HEK293 (cell line): Measurements from ENCODE around the gene WDR3.

Experiments
- CTCF ChIA-PET: fragments of 350-600 bp; formaldehyde crosslinking; extraction: SDS; loops from one replicate; lab custom pipeline; 2021; ENCODE audit warnings: antibody characterized with exemption; lab: Yijun Ruan, JAX
- POLR2A ChIA-PET: fragments of 300-600 bp; formaldehyde crosslinking; extraction: SDS; loops from one replicate; lab custom pipeline; 2020; ENCODE audit warnings: antibody characterized with exemption, inconsistent platforms; lab: Yijun Ruan, JAX
- H3K27ac ChIP-seq: fragments of 200-500 bp; sonication (Bioruptor generic); 2 replicates; pipeline ENCODE4 v1.5.1; 2014; ENCODE audit warnings: low read depth, low read length, control low read depth, inconsistent platforms; ENCODE audit errors: extremely low read depth
- H3K36me3 ChIP-seq, 2 experiments: fragments of 200-500 bp in 1 of 2; sonication (Bioruptor generic) in 1 of 2; 1 replicate in 1 of 2; 2 replicates in 1 of 2; pipeline ENCODE4 v1.5.1; 2014 to 2017; ENCODE audit warnings: inconsistent platforms in 2 of 2, low read length in 2 of 2; ENCODE audit not compliant: control insufficient read depth in 2 of 2, insufficient read depth in 1 of 2
- H3K4me1 ChIP-seq: fragments of 200-500 bp; sonication (Bioruptor generic); 2 replicates; pipeline ENCODE4 v1.5.1; 2014; ENCODE audit warnings: mild to moderate bottlenecking, low read length, inconsistent platforms; ENCODE audit not compliant: control insufficient read depth, insufficient read depth
- H3K4me3 ChIP-seq: 2 replicates; pipeline ENCODE4 v1.5.1; 2011; ENCODE audit warnings: low read depth, mild to moderate bottlenecking, control low read depth, low read length, moderate library complexity
- H3K9me3 ChIP-seq: fragments of 200-500 bp; sonication (Bioruptor generic); 2 replicates; pipeline ENCODE4 v1.5.1; 2014; ENCODE audit warnings: low read depth, low read length, inconsistent platforms; ENCODE audit not compliant: control insufficient read depth, insufficient read depth
- CTCF ChIP-seq: fragments of 450-650 bp; formaldehyde crosslinking; IDR thresholded peaks from 2 replicates; pipeline ENCODE4 v1.5.1; 2016; ENCODE audit warnings: missing biosample characterization, missing genetic modification characterization
- EGR2 ChIP-seq: fragments of 450-650 bp; formaldehyde crosslinking; IDR thresholded peaks from 2 replicates; pipeline ENCODE4 v1.5.1; 2016; ENCODE audit warnings: low read depth, missing biosample characterization, missing genetic modification characterization
- GFI1B ChIP-seq: fragments of 450-650 bp; formaldehyde crosslinking; IDR thresholded peaks from 2 replicates; pipeline ENCODE4 v1.5.1; 2016; ENCODE audit warnings: missing biosample characterization, missing genetic modification characterization
- KLF10 ChIP-seq: fragments of 450-650 bp; IDR thresholded peaks from 2 replicates; pipeline ENCODE4 v1.5.1; 2018; ENCODE audit warnings: missing biosample characterization, mild to moderate bottlenecking, missing genetic modification characterization
- PRDM1 ChIP-seq: fragments of 450-650 bp; formaldehyde crosslinking; IDR thresholded peaks from 2 replicates; pipeline ENCODE4; 2016; ENCODE audit warnings: missing biosample characterization, missing genetic modification characterization
- RBAK ChIP-seq: fragments of 450-650 bp; formaldehyde crosslinking; IDR thresholded peaks from 2 replicates; pipeline ENCODE4 v1.5.1; 2016; ENCODE audit warnings: missing biosample characterization, missing genetic modification characterization
- REST ChIP-seq: fragments of 450-650 bp; formaldehyde crosslinking; IDR thresholded peaks from 2 replicates; pipeline ENCODE4 v1.5.1; 2016; ENCODE audit warnings: missing biosample characterization, missing genetic modification characterization
- TRIM28 ChIP-seq: IDR thresholded peaks from 2 replicates; pipeline ENCODE4 v1.6.1; 2011; ENCODE audit warnings: low read length, control low read depth, borderline replicate concordance
- ZBTB20 ChIP-seq: fragments of 450-650 bp; formaldehyde crosslinking; IDR thresholded peaks from 2 replicates; pipeline ENCODE4 v1.5.1; 2016; ENCODE audit warnings: missing biosample characterization, missing genetic modification characterization
- ZBTB21 ChIP-seq: fragments of 450-650 bp; formaldehyde crosslinking; IDR thresholded peaks from 2 replicates; pipeline ENCODE4 v1.5.1; 2017; ENCODE audit warnings: missing biosample characterization, missing genetic modification characterization
- ZBTB6 ChIP-seq: fragments of 450-650 bp; formaldehyde crosslinking; IDR thresholded peaks from 2 replicates; pipeline ENCODE4 v1.5.1; 2017; ENCODE audit warnings: missing biosample characterization, missing genetic modification characterization
- ZNF10 ChIP-seq: fragments of 450-650 bp; formaldehyde crosslinking; IDR thresholded peaks from 2 replicates; pipeline ENCODE4 v1.5.1; 2017; ENCODE audit warnings: missing biosample characterization, missing genetic modification characterization
- ZNF157 ChIP-seq: fragments of 450-650 bp; formaldehyde crosslinking; IDR thresholded peaks from 2 replicates; pipeline ENCODE4 v1.5.1; 2016; ENCODE audit warnings: missing biosample characterization, missing genetic modification characterization
- ZNF174 ChIP-seq: fragments of 450-650 bp; formaldehyde crosslinking; IDR thresholded peaks from 2 replicates; pipeline ENCODE4 v1.5.0; 2017; ENCODE audit warnings: missing biosample characterization, mild to moderate bottlenecking, missing genetic modification characterization
- ZNF18 ChIP-seq: fragments of 450-650 bp; formaldehyde crosslinking; IDR thresholded peaks from 2 replicates; pipeline ENCODE4 v1.5.1; 2016; ENCODE audit warnings: missing biosample characterization, missing genetic modification characterization
- ZNF211 ChIP-seq: fragments of 450-650 bp; formaldehyde crosslinking; IDR thresholded peaks from 2 replicates; pipeline ENCODE4 v1.5.1; 2016; ENCODE audit warnings: low read depth, missing biosample characterization, missing genetic modification characterization
- ZNF354C ChIP-seq: fragments of 450-650 bp; formaldehyde crosslinking; IDR thresholded peaks from 2 replicates; pipeline ENCODE4 v1.5.1; 2016; ENCODE audit warnings: missing biosample characterization, missing genetic modification characterization, low read depth, borderline replicate concordance
- ZNF394 ChIP-seq: fragments of 450-650 bp; formaldehyde crosslinking; IDR thresholded peaks from 2 replicates; pipeline ENCODE4 v1.5.1; 2016; ENCODE audit warnings: missing biosample characterization, missing genetic modification characterization, mild to moderate bottlenecking, moderate library complexity, borderline replicate concordance
- ZNF398 ChIP-seq: fragments of 450-650 bp; formaldehyde crosslinking; IDR thresholded peaks from 2 replicates; pipeline ENCODE4 v1.5.1; 2017; ENCODE audit warnings: missing biosample characterization, missing genetic modification characterization
- ZNF501 ChIP-seq: fragments of 450-650 bp; formaldehyde crosslinking; IDR thresholded peaks from 2 replicates; pipeline ENCODE4 v1.5.1; 2016; ENCODE audit warnings: missing biosample characterization, missing genetic modification characterization
- ZNF548 ChIP-seq: fragments of 450-650 bp; formaldehyde crosslinking; IDR thresholded peaks from 2 replicates; pipeline ENCODE4 v1.5.1; 2016; ENCODE audit warnings: missing biosample characterization, missing genetic modification characterization
- ZNF629 ChIP-seq: fragments of 450-650 bp; formaldehyde crosslinking; IDR thresholded peaks from 2 replicates; pipeline ENCODE4 v1.5.1; 2017; ENCODE audit warnings: missing biosample characterization, missing genetic modification characterization
- ZNF670 ChIP-seq: fragments of 450-650 bp; formaldehyde crosslinking; IDR thresholded peaks from 2 replicates; pipeline ENCODE4 v1.5.1; 2016; ENCODE audit warnings: missing biosample characterization, missing genetic modification characterization, low read depth
- ZNF707 ChIP-seq: fragments of 450-650 bp; formaldehyde crosslinking; IDR thresholded peaks from 2 replicates; pipeline ENCODE4 v1.5.1; 2016; ENCODE audit warnings: missing biosample characterization, missing genetic modification characterization
- ZNF747 ChIP-seq: fragments of 450-650 bp; formaldehyde crosslinking; IDR thresholded peaks from 2 replicates; pipeline ENCODE4 v1.5.1; 2016; ENCODE audit warnings: missing biosample characterization, missing genetic modification characterization
- ZSCAN23 ChIP-seq: fragments of 450-650 bp; formaldehyde crosslinking; IDR thresholded peaks from 2 replicates; pipeline ENCODE4 v1.5.1; 2016; ENCODE audit warnings: missing biosample characterization, missing genetic modification characterization

Gene WDR3

GRCh38 chr1:117981455-117982192 lies 52.1 kb downstream of the WDR3 start:
- Histone ChIP-seq H3K9me3 (no peaks in the 10 kb centered on the region), H3K4me3 (no peak overlapping the region), H3K36me3 (no peaks in the 10 kb centered on the region), H3K27ac (no peak overlapping the region), H3K4me1 (no peaks in the 10 kb centered on the region)
- ChIA-PET CTCF (no interaction called here), POLR2A (no interaction called here)
- TF ChIP-seq TRIM28 (no peak), ZNF629 (tag by site-specific recombination) (no peak), ZNF354C (tag by site-specific recombination) (no peak), EGR2 (tag by site-specific recombination) (no peak), ZNF18 (tag by site-specific recombination) (no peak), ZBTB6 (tag by site-specific recombination) (no peak), ZNF747 (tag by site-specific recombination) (no peak), ZNF707 (tag by site-specific recombination) (no peak), KLF10 (tag by site-specific recombination) (no peak), ZNF670 (tag by site-specific recombination) (no peak), REST (tag by site-specific recombination) (no peak)

GRCh38 chr1:117985239-117985638 lies 55.7 kb downstream of the WDR3 start:
- Histone ChIP-seq H3K4me1 (no peaks in the 10 kb centered on the region), H3K36me3 (no peaks in the 10 kb centered on the region), H3K9me3 (no peaks in the 10 kb centered on the region), H3K4me3 (no peak overlapping the region), H3K27ac (no peak overlapping the region)
- ChIA-PET POLR2A (no interaction called here), CTCF (no interaction called here)
- TF ChIP-seq ZNF548: no peak
- TF ChIP-seq ZNF174 (tag by site-specific recombination): no peak
- no peak for TF ChIP-seq ZBTB21 (tag by site-specific recombination)
- TF ChIP-seq GFI1B (tag by site-specific recombination): no peak
- no peak for TF ChIP-seq ZBTB20 (tag by site-specific recombination)
- TF ChIP-seq ZNF10: no peak
- no peak for TF ChIP-seq CTCF
- no peak for TF ChIP-seq ZSCAN23 (tag by site-specific recombination)
- TF ChIP-seq ZNF157: no peak
- no peak for TF ChIP-seq ZNF398 (tag by site-specific recombination)
- TF ChIP-seq ZNF394 (tag by site-specific recombination): no peak
- no peak for TF ChIP-seq PRDM1
- no peak for TF ChIP-seq ZNF211 (tag by site-specific recombination)
- TF ChIP-seq RBAK (tag by site-specific recombination): no peak
- TF ChIP-seq ZNF501: no peak
